ENCODE measurements around the gene GBE1. TPM values are rescaled to one million over a fixed set of nuclear protein-coding genes. Genes with fewer than 3 reads are reported as not detected.

GBE1 gene
- total RNA-seq, 6 experiments from 2014 or later: 78.3 to 93.4 (median 87.8) TPM

- H3K4me1 Mint-ChIP-seq (ENCODE audit: low read depth): peaks cover 26% of the 10 kb centered on the region
Observed at GRCh38 chr3:81477740-81478139, 283.7 kb downstream of the GBE1 start.

GRCh38 chr3:81476692-81477091 lies 284.8 kb downstream of the GBE1 start:
- Mint-ChIP-seq H3K27ac (no peak overlapping the region), H3K36me3 (ENCODE audit: low read depth) (no peaks in the 10 kb centered on the region), H3K27me3 (ENCODE audit: insufficient read depth) (peaks cover 2% of the 10 kb centered on the region; the same call in 1 of the 2 replicates), H3K4me1 (ENCODE audit: low read depth) (peaks cover 33% of the 10 kb centered on the region), H3K9me3 (no peaks in the 10 kb centered on the region), H3K4me3 (no peak overlapping the region)
- DNase-seq: no peak
- no peak for TF ChIP-seq CTCF (IDR thresholded peaks at IDR 0.05)

More at GRCh38 chr3:81477740-81478139, 283.7 kb downstream of the GBE1 start:
- Mint-ChIP-seq H3K4me3 (no peak overlapping the region), H3K9me3 (no peaks in the 10 kb centered on the region), H3K36me3 (ENCODE audit: low read depth) (no peaks in the 10 kb centered on the region), H3K27me3 (ENCODE audit: insufficient read depth) (peaks cover 2% of the 10 kb centered on the region; the same call in 1 of the 2 replicates), H3K27ac (no peak overlapping the region)
- no peak for TF ChIP-seq CTCF (IDR thresholded peaks at IDR 0.05)
- no peak for DNase-seq

GRCh38 chr3:81472600-81473362 lies 288.7 kb downstream of the GBE1 start:
- peaks cover 2% of the 10 kb centered on the region; the same call in 1 of the 2 replicates for H3K27me3 Mint-ChIP-seq (ENCODE audit: insufficient read depth)
- DNase-seq: no peak
- no peak for TF ChIP-seq CTCF (IDR thresholded peaks at IDR 0.05)
- H3K27ac Mint-ChIP-seq: peak overlapping the region; percentile 5; the same call in 1 of the 2 replicates
- H3K9me3 Mint-ChIP-seq: no peaks in the 10 kb centered on the region
- peaks cover 46% of the 10 kb centered on the region for H3K4me1 Mint-ChIP-seq (ENCODE audit: low read depth)
- no peaks in the 10 kb centered on the region for H3K36me3 Mint-ChIP-seq (ENCODE audit: low read depth)
- H3K4me3 Mint-ChIP-seq: no peak overlapping the region; the same call in 1 of the 2 replicates

- Mint-ChIP-seq H3K27me3 (ENCODE audit: insufficient read depth) (peaks cover 2% of the 10 kb centered on the region; the same call in 1 of the 2 replicates), H3K27ac (no peak overlapping the region), H3K9me3 (no peaks in the 10 kb centered on the region), H3K4me3 (peak overlapping the region; percentile 3; the same call in 1 of the 2 replicates), H3K36me3 (ENCODE audit: low read depth) (no peaks in the 10 kb centered on the region), H3K4me1 (ENCODE audit: low read depth) (peaks cover 43% of the 10 kb centered on the region)
- TF ChIP-seq CTCF (IDR thresholded peaks at IDR 0.05): no peak
- no peak for DNase-seq
Observed at GRCh38 chr3:81470524-81471278, 290.7 kb downstream of the GBE1 start.

GRCh38 chr3:81468391-81468790 lies 293.1 kb downstream of the GBE1 start:
- H3K27ac Mint-ChIP-seq: no peak overlapping the region
- H3K4me1 Mint-ChIP-seq (ENCODE audit: low read depth): peaks cover 56% of the 10 kb centered on the region
- TF ChIP-seq CTCF (IDR thresholded peaks at IDR 0.05): no peak
- H3K36me3 Mint-ChIP-seq (ENCODE audit: low read depth): no peaks in the 10 kb centered on the region
- H3K4me3 Mint-ChIP-seq: no peak overlapping the region
- H3K27me3 Mint-ChIP-seq (ENCODE audit: insufficient read depth): no peaks in the 10 kb centered on the region
- no peaks in the 10 kb centered on the region for H3K9me3 Mint-ChIP-seq
- DNase-seq: no peak

Measured in HFFc6 (cell line).